ENCODE data around the gene GAREM1.
"Not testable (repeated sequence)": the region's sequence is repeated elsewhere in the genome, so short reads cannot be mapped to it uniquely, and the experiment has no call there.

GAREM1 gene
- 0.27 to 0.91 (median 0.55) reads per million in 4 experiments for total RNA-seq

GRCh38 chr18:32470714-32471633 lies at the start of gene GAREM1:
GAREM1 (minus strand) TSS chr18:32470882; CDS start chr18:32470428, 454 bp downstream.
- DNase-seq: peak; percentile 48

DNA sequence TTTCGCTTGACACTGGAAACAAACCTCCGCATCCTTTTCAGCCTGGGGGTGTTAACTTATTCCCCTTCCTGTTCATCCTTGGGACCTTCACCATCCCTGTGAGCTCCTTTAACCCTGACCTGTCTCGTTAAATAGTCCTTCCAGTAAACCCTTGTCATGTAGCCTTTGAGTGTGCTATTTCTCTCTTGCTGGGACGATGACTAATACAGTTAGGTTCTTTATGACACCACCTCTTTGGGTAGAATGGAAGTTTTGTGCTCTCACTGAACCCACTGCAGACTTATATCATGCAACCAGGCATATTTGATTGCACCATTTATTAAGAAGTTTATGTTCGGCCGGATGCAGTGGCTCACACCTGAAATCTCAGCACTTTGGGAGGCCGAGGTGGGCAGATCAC lies 40.5 kb upstream of the GAREM1 start:
- no peak for DNase-seq

GRCh38 chr18:32509111-32509510 lies 38.4 kb upstream of the GAREM1 start:
- DNase-seq: no peak

- no peak for DNase-seq
Measured at GRCh38 chr18:32507093-32507492, 36.4 kb upstream of the GAREM1 start.

GRCh38 chr18:32502014-32502413 lies 31.3 kb upstream of the GAREM1 start:
- DNase-seq: no peak

DNA sequence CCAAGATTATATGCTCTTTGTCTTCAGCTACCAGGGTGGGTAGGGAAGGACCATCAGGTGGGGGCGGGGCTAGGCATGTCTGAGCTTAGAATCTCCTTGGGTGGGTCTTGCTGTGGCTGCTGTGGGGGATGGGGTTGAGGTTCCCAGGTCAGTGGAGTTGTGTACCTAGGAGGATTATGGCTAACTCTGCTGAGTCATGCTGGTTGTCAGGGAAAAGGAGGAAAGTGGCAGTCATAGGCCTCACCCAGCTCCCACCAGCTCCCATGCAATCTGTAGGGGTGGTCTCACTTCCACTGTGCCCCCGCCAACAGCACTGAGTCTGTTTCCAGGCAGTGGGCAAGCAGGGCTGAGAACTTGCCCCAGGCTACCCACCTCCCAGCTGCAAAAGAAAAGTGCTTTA lies 30.6 kb upstream of the GAREM1 start:
- not testable (repeated sequence) for DNase-seq

DNA sequence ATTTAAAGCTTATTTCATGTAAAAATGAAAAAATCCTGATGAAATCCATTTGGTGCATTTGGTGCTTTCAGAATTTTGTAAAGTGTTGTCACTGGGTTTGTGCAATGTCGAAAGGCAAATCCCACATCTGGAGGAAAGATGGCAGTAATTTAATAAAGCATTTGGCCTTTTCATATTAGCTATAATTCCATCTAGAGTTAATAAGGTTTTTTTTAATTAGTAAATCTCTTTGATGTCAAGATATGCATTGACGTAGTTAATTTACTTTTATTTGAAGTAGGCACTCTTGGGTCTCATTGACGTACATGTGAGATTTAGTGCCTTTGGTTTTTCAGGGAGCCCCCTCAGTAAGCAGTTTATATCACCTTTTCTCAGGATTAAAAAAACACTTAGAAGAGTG lies 12.3 kb upstream of the GAREM1 start:
- no peak for DNase-seq

DNA sequence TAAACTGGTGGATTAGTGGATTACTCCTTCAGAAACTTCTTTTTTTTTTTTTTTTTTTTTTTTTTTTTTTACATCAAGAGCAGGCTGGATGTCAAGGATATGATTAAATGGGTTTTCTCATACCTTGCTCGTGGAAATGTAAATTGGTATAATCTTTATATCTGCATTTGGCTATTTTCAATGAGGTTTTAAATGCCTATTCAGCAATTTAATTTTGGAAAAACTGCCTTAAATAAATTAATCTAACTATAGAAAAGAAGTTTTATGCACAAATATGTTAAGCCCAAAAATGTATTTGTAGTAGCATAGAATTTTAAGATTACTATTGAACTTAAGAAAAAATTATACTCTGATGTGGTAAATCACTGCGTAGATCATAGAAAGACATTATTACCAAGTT lies 11.4 kb upstream of the GAREM1 start:
- DNase-seq: no peak

GRCh38 chr18:32480581-32480980 lies 9.9 kb upstream of the GAREM1 start:
- no peak for DNase-seq

- no peak for DNase-seq
Measured at GRCh38 chr18:32478807-32479206, 8.1 kb upstream of the GAREM1 start.

DNA sequence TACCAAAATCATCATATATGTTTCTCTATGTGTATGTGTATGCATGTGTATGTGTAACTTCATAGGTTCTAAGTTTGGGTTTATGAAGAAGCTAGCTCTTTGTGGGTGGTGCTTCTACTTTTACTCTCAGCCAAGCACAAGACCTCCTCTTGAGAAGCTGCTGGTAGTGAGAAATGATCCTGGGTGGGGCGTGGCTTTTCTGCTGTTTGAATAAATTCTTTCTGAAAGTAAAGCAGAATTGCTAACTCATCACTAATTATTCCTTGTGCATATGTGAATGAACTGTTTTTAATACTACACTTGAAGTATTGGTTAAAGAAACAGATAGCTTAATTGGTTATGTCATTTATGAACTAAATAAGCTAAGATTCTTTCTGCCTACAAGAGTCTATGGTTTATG lies 7.6 kb upstream of the GAREM1 start:
- DNase-seq: no peak

- DNase-seq: no peak
Measured at GRCh38 chr18:32476106-32476505, 5.4 kb upstream of the GAREM1 start.

GRCh38 chr18:32475069-32475468 lies 4.4 kb upstream of the GAREM1 start:
- DNase-seq: not testable (repeated sequence)

- no peak for DNase-seq
Measured at GRCh38 chr18:32473325-32473724, 2.6 kb upstream of the GAREM1 start.

DNA sequence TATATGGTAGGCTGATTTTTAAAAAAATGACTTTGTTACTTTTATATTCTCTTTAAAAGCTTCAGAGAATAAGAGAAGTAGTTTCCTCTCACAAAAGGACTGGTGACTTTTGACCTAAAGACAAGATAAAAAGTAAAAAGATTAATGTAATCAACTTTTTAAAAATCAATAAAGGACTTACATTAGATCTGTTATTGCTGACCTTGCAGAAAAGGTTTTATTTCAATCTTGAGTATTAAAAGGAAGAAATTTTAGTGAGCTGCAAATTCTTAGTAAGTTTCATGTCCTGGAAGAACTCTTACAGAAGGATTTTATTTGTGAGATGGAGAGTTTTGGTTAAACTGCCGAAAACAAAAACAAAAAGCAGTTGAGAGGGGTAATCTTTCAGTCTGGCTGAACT lies 2.2 kb upstream of the GAREM1 start:
- DNase-seq: no peak

GRCh38 chr18:32470460-32470713 lies 295 bp downstream of the GAREM1 start:
- DNase-seq: no peak

GRCh38 chr18:32469691-32470459 lies 807 bp downstream of the GAREM1 start:
- no peak for DNase-seq

DNA sequence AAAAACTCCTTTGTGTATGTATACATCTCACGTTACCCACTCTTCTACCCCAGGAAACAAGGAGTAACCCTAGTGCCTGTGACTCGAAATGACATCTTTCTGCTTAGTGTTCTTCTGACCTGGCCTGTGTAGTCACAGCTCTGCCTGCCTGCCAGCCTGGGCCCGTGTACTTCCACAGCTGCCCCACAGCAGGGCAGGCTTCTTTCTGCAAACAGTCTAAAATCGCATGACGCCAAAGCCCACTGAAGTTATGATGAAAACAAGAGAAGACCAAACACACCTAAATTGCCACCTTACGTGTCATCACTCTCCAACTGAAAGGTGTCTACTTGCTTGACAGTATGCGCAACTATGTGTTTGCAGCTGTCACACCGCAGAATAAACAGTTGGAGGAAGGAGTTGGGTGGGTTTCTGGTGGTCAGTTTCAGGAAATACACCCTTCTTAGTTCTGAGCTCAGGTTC lies 1.5 kb downstream of the GAREM1 start:
- DNase-seq: no peak

GRCh38 chr18:32468147-32468845 lies 2.4 kb downstream of the GAREM1 start:
- no peak for DNase-seq

DNA sequence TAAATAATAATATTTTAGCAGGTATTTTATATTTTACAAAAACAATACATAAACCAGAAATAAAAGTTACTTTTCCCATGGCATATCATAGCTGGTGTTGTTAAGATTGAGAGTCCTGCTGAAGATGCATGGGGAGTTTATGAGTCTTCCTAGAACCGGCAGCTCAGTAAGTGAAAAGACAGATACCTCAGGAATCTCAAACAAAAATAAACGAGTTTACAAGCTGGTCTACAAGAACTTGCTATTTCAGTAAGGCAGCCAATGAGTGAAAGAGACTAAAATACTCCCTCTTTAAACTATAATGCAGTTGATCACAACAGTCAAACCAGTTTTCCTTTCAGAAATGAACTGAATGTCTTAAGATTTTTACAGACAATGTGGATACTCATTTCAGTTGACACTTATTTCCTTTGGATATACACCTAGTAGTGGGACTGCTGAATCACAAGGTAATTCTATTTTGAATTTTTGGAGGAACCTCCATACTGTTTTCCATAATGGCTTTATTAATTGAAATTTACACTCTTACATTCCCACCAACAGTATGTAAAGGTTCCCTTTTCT lies 8.9 kb downstream of the GAREM1 start:
- no peak for DNase-seq

DNA sequence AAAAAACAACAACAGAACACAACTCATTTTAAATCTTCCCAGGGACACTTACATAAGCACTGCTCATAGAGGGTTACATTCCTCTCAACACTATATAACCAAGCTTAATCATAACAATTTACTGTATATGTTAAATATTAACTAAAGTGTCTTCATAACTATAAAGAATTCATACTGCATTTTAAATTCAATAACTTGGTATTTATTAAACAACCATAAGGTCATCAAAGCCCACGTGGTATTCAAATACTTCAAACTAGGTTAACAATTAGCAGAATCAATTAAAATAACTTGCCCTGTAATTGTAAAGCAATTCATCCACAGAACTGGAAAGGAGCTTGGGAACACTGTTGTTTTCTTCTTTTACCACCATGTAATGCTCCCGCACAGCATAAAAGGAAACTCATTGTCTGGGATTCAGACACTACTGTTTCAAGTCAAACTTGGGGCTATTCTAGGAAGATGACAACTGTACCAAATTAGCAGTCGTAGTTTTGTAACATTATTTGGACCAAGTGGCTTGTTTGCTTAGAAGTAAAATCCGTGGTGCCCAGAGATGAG lies 10.4 kb downstream of the GAREM1 start:
- DNase-seq: no peak

GRCh38 chr18:32459361-32460101 lies 11.2 kb downstream of the GAREM1 start:
- DNase-seq: no peak

Measured in effector CD8-positive, alpha-beta T cell (primary cell).